Measurements from ENCODE around the gene PAQR9. TPM values are rescaled to one million over a fixed set of nuclear protein-coding genes. Genes with fewer than 3 reads are reported as not detected.

Gene PAQR9
- not detected for total RNA-seq
- long read RNA-seq, result 0 reads

GRCh38 chr3:142963516-142964448, at the start of gene PAQR9:
Gene PAQR9, minus strand, starts transcription at chr3:142963674. Its CDS starts 338 bp downstream, at chr3:142963336.
- no peak for TF ChIP-seq CTCF (IDR thresholded peaks at IDR 0.05)
- DNase-seq, result peak; percentile 60
- Histone ChIP-seq H3K27ac (no peak within 1 kb of the TSS), H3K27me3 (peaks cover 60% of the 10 kb centered on the region), H3K4me3 (peak within 1 kb of the TSS; percentile 49), H3K9me3 (no peaks in the 10 kb centered on the region), H3K36me3 (no peaks in the 10 kb centered on the region), H3K4me1 (no peaks in the 10 kb centered on the region)
- peak; percentile 57 for ATAC-seq
- intact Hi-C loops (cut with DNase I), result no loop called here

- H3K36me3 ChIP-seq, result peaks cover 45% of the 10 kb centered on the region
- DNase-seq (no peak), ATAC-seq (no peak)
- H3K9me3 ChIP-seq, result no peaks in the 10 kb centered on the region
- H3K27ac ChIP-seq, result no peak overlapping the region
- TF ChIP-seq CTCF (IDR thresholded peaks at IDR 0.05), result no peak
- no peak overlapping the region for H3K4me3 ChIP-seq
- peaks cover 6% of the 10 kb centered on the region for H3K4me1 ChIP-seq
- intact Hi-C loops (cut with DNase I), result no loop called here
- no peaks in the 10 kb centered on the region for H3K27me3 ChIP-seq
Observed at GRCh38 chr3:143011705-143012104, 48.2 kb upstream of the PAQR9 start.

- Histone ChIP-seq H3K4me3 (no peak overlapping the region), H3K4me1 (peaks cover 9% of the 10 kb centered on the region), H3K27ac (no peak overlapping the region), H3K27me3 (no peaks in the 10 kb centered on the region), H3K9me3 (no peaks in the 10 kb centered on the region), H3K36me3 (peaks cover 28% of the 10 kb centered on the region)
- no peak for TF ChIP-seq CTCF (IDR thresholded peaks at IDR 0.05)
- DNase-seq (no peak), ATAC-seq (no peak)
- intact Hi-C loops (cut with DNase I), result no loop called here
Observed at GRCh38 chr3:143010024-143010423, 46.5 kb upstream of the PAQR9 start.

- no peaks in the 10 kb centered on the region for H3K27me3 ChIP-seq
- intact Hi-C loops (cut with DNase I), result no loop called here
- ATAC-seq (no peak), DNase-seq (no peak)
- peaks cover 26% of the 10 kb centered on the region for H3K4me1 ChIP-seq
- no peak overlapping the region for H3K4me3 ChIP-seq
- no peaks in the 10 kb centered on the region for H3K9me3 ChIP-seq
- TF ChIP-seq CTCF (IDR thresholded peaks at IDR 0.05), result no peak
- no peak overlapping the region for H3K27ac ChIP-seq
- H3K36me3 ChIP-seq, result no peaks in the 10 kb centered on the region
Observed at GRCh38 chr3:143004823-143005222, 41.3 kb upstream of the PAQR9 start.

GRCh38 chr3:143002727-143003126, 39.3 kb upstream of the PAQR9 start:
- Histone ChIP-seq H3K9me3 (no peaks in the 10 kb centered on the region), H3K27ac (no peak overlapping the region), H3K4me3 (peak overlapping the region; percentile 80), H3K4me1 (peaks cover 26% of the 10 kb centered on the region), H3K36me3 (no peaks in the 10 kb centered on the region), H3K27me3 (no peaks in the 10 kb centered on the region)
- intact Hi-C loops (cut with DNase I), result no loop called here
- no peak for DNase-seq
- no peak for ATAC-seq
- no peak for TF ChIP-seq CTCF (IDR thresholded peaks at IDR 0.05)

Data from upper lobe of right lung (tissue), 1 donor.